Measurements from ENCODE around the gene SDHAF2. TPM values are rescaled to one million over a fixed set of nuclear protein-coding genes. Genes with fewer than 3 reads are reported as not detected.

The SDHAF2 gene
- total and polyA plus RNA-seq, 2 of the 13 experiments (the other 11 are each of a cell fraction or from before 2014, with no cell fraction given), result 44.2 to 70.4 TPM

DNA sequence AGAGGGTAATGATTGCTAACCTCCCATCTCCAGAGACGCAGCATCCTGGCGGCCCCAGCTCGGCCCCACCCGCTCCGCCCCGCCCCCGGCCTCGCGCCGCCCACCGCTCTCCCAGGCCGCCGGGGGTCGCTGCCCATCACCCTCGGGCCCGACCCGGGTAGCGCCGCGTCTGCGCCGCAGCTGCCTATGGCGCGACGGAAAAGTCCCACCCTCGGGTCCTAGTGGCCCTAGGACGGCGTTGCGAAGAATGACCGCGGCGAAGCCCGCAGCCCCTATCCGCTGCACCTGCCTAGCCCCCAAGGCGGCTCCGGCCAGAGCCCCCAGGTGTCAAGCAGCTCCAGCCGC lies 606 bp upstream of the SDHAF2 start (continued):
- no peak for TF ChIP-seq BRD4 (CRISPR knock-in tag; IDR thresholded peaks at IDR 0.05)
- TF ChIP-seq SP2 (CRISPR knock-in tag; IDR thresholded peaks at IDR 0.05), result no peak
- 0 out of 2 replicates have a peak, but pooled peaks have one; percentile 13 for TF ChIP-seq DNMT1 (CRISPR knock-in tag; IDR thresholded peaks at IDR 0.05)
- TF ChIP-seq, protein P1, sequence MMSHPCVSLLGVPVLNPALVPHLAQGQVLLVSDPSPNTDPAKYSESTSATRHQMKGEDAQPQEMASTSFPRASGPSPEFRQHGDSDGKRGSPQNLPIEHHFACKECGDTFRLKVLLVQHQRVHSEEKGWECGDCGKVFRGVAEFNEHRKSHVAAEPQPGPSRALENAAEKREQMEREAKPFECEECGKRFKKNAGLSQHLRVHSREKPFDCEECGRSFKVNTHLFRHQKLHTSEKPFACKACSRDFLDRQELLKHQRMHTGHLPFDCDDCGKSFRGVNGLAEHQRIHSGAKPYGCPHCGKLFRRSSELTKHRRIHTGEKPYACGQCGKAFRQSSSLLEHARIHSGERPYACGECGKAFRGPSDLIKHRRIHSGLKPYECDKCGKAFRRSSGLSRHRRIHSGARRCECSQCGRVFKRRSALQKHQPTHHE (CRISPR knock-in tag; IDR thresholded peaks at IDR 0.05; ENCODE audit: borderline replicate concordance), result no peak
- TF ChIP-seq RBM22 (optimal IDR thresholded peaks at IDR 0.05; ENCODE audit: low read length), result no peak
- no peak for TF ChIP-seq ZNF3 (CRISPR knock-in tag; IDR thresholded peaks at IDR 0.05)
- no peak for TF ChIP-seq KMT2B (CRISPR knock-in tag; IDR thresholded peaks at IDR 0.05)
- no peak for TF ChIP-seq TIGD3 (CRISPR knock-in tag; IDR thresholded peaks at IDR 0.05; ENCODE audit: borderline replicate concordance)
- no peak for TF ChIP-seq TBP (CRISPR knock-in tag; IDR thresholded peaks at IDR 0.05)
- TF ChIP-seq KLF11 (CRISPR knock-in tag; IDR thresholded peaks at IDR 0.05), result no peak
- TF ChIP-seq CHD2 (IDR thresholded peaks at IDR 0.05; ENCODE audit: low read depth, low read length), result no peak
- TF ChIP-seq ZHX1 (CRISPR knock-in tag; IDR thresholded peaks at IDR 0.05; ENCODE audit: low read depth), result no peak
- no peak for TF ChIP-seq ELF1 (CRISPR knock-in tag; IDR thresholded peaks at IDR 0.05)
- no peak for TF ChIP-seq ZNF430 (CRISPR knock-in tag; IDR thresholded peaks at IDR 0.05)
- no peak for TF ChIP-seq TOPORS (CRISPR knock-in tag; IDR thresholded peaks at IDR 0.05)
- TF ChIP-seq NAIF1 (CRISPR knock-in tag; IDR thresholded peaks at IDR 0.05; ENCODE audit: borderline replicate concordance), result no peak
- TF ChIP-seq ZSCAN31 (CRISPR knock-in tag; IDR thresholded peaks at IDR 0.05; ENCODE audit: low read depth), result no peak
- TF ChIP-seq ISX (CRISPR knock-in tag; conservative IDR thresholded peaks at IDR 0.05), result 0 out of 2 replicates have a peak, but pooled peaks have one; percentile 1
- no peak for TF ChIP-seq ZNF572 (CRISPR knock-in tag; IDR thresholded peaks at IDR 0.05)
- TF ChIP-seq ZNF784 (CRISPR knock-in tag; IDR thresholded peaks at IDR 0.05; ENCODE audit: borderline replicate concordance), result no peak; the same call in 1 of the 2 replicates
- no peak for TF ChIP-seq ZMYM2 (CRISPR knock-in tag; IDR thresholded peaks at IDR 0.05)
- no peak; the same call in 1 of the 2 replicates for TF ChIP-seq SALL1 (CRISPR knock-in tag; IDR thresholded peaks at IDR 0.05)
- peak; percentile 8; the same call in 1 of the 2 replicates for TF ChIP-seq GATAD2A (CRISPR knock-in tag; IDR thresholded peaks at IDR 0.05)
- no peak for TF ChIP-seq GABPB1 (CRISPR knock-in tag; IDR thresholded peaks at IDR 0.05)
- TF ChIP-seq LCORL (IDR thresholded peaks at IDR 0.05), result no peak
- no peak for TF ChIP-seq LCORL (CRISPR knock-in tag; IDR thresholded peaks at IDR 0.05)
- TF ChIP-seq FOXP1 (IDR thresholded peaks at IDR 0.05), result no peak
- TF ChIP-seq FOXP1 (CRISPR knock-in tag; IDR thresholded peaks at IDR 0.05), result no peak
